Activated CD4-positive, CD25-positive, alpha-beta regulatory T cell (primary cell): Measurements from ENCODE around the gene ACAD9.
"Not testable (repeated sequence)": the region's sequence is repeated elsewhere in the genome, so short reads cannot be mapped to it uniquely, and the experiment has no call there.

Experiments
- DNase-seq, 4 experiments: peaks; one replicate each; lab custom pipeline; 2025; lab: John Stamatoyannopoulos, UW

Gene ACAD9

GRCh38 chr3:128861491-128861890 lies 17.9 kb upstream of the ACAD9 start:
- DNase-seq = no peak

GRCh38 chr3:128863560-128863959 lies 15.9 kb upstream of the ACAD9 start:
- DNase-seq = no peak

GRCh38 chr3:128864351-128864811 lies 15.0 kb upstream of the ACAD9 start:
- no peak for DNase-seq

- DNase-seq = not testable (repeated sequence)
These were observed 14.3 kb upstream of the ACAD9 start for GRCh38 chr3:128864849-128865804.

- DNase-seq = no peak
These were observed 12.0 kb upstream of the ACAD9 start for GRCh38 chr3:128867200-128868125.

GRCh38 chr3:128870347-128870746 lies 9.1 kb upstream of the ACAD9 start:
- DNase-seq = no peak

- DNase-seq = no peak
These were observed 7.1 kb upstream of the ACAD9 start for GRCh38 chr3:128872282-128872681.

- no peak for DNase-seq
These were observed 6.7 kb upstream of the ACAD9 start for GRCh38 chr3:128872744-128873143.

- no peak for DNase-seq
These were observed 6.0 kb upstream of the ACAD9 start for GRCh38 chr3:128873244-128874022.

GRCh38 chr3:128874481-128875180 lies 4.8 kb upstream of the ACAD9 start:
- DNase-seq = no peak

- DNase-seq = peak in 3 of 4 experiments; percentile 9 to 37 (median 30)
These were observed 3.8 kb upstream of the ACAD9 start for GRCh38 chr3:128875556-128876120.

GRCh38 chr3:128878011-128878457 lies 1.4 kb upstream of the ACAD9 start:
- no peak for DNase-seq

- DNase-seq = no peak
These were observed 780 bp upstream of the ACAD9 start for GRCh38 chr3:128878556-128879124.

GRCh38 chr3:128879991-128880390 lies 571 bp downstream of the ACAD9 start:
- DNase-seq = no peak

GRCh38 chr3:128880455-128880854 lies 1.0 kb downstream of the ACAD9 start:
- DNase-seq = not testable (repeated sequence)

GRCh38 chr3:128881576-128881975 lies 2.2 kb downstream of the ACAD9 start:
- DNase-seq = no peak

GRCh38 chr3:128882719-128883118 lies 3.3 kb downstream of the ACAD9 start:
- no peak for DNase-seq

GRCh38 chr3:128884992-128885391 lies 5.6 kb downstream of the ACAD9 start:
- no peak for DNase-seq

GRCh38 chr3:128889139-128889894 lies 9.9 kb downstream of the ACAD9 start:
- no peak for DNase-seq
